GM10266 (cell line): ENCODE data around the gene DUSP12.

Experiments
- DNase-seq: peaks from one replicate; pipeline ENCODE4 v3.0.0; 2012; ENCODE audit errors: extremely low spot score
- TF ChIP-seq, protein P1 (sequence below): IDR thresholded peaks from 2 replicates; pipeline ENCODE4 v1.5.1; 2012; ENCODE audit warnings: mild to moderate bottlenecking, low read depth; ENCODE audit not compliant: control insufficient read depth, insufficient read depth; ENCODE audit errors: missing control alignments

The DUSP12 gene

DNA sequence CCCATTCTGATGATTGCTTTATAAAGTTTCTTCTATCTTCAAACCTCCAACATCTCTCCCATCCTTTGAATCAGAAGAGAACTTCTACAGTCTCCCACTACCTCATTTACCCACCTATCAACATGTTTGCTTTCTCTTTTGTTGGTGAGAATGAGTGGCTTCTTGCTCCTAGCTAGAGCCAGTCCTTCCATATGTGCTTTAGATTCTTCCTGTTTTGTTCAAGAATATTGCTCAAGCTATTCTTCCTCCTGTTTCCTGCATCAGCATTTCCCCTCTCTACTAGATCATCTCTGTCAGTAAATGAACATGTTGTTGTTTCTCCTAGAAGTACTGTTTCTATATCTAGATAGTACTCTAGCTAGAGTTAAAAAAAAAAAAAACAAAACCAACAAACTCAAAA is 22.8 kb downstream of the DUSP12 start:
- TF ChIP-seq, protein P1, sequence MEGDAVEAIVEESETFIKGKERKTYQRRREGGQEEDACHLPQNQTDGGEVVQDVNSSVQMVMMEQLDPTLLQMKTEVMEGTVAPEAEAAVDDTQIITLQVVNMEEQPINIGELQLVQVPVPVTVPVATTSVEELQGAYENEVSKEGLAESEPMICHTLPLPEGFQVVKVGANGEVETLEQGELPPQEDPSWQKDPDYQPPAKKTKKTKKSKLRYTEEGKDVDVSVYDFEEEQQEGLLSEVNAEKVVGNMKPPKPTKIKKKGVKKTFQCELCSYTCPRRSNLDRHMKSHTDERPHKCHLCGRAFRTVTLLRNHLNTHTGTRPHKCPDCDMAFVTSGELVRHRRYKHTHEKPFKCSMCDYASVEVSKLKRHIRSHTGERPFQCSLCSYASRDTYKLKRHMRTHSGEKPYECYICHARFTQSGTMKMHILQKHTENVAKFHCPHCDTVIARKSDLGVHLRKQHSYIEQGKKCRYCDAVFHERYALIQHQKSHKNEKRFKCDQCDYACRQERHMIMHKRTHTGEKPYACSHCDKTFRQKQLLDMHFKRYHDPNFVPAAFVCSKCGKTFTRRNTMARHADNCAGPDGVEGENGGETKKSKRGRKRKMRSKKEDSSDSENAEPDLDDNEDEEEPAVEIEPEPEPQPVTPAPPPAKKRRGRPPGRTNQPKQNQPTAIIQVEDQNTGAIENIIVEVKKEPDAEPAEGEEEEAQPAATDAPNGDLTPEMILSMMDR, result no peak
- no peak for DNase-seq

DNA sequence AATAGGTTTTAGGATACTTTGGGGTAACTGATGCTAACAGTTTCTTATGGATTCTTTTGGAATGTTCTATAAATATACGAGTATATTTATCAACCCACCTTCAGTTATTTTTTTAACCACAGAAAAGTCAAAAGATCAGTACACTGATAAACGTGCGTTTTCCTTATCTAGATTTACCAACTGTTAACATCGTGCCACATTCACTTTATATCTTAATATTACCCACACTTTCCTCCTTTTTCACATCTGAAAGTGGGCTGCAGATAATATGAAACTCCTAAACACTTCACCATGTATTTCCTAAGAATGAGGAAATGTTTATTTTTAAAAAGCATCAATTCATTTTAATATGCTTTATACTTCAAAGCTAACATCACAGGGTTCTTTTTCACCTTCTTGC is 24.2 kb downstream of the DUSP12 start:
- DNase-seq, result no peak
- TF ChIP-seq, protein P1, result no peak

DNA sequence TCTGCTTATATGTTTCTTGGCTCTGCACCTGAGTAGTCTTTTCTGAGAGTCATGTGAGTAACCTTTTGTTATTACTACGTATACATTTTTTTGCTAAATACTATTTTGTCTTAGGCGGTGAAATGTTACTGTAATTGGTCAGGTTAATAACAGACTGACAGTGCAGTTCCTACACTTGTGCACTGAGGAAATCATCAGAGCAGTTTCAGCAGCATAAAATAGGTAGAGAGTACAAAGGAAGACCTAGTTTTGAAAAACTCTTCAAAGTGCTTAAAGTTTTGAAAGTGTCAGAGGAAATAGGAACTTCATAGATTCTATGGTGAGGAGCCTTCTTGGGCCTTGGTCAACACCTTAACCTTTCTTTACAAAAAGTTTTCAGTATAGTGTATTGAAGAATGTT is 27.7 kb downstream of the DUSP12 start:
- no peak for DNase-seq
- TF ChIP-seq, protein P1, result no peak

DNA sequence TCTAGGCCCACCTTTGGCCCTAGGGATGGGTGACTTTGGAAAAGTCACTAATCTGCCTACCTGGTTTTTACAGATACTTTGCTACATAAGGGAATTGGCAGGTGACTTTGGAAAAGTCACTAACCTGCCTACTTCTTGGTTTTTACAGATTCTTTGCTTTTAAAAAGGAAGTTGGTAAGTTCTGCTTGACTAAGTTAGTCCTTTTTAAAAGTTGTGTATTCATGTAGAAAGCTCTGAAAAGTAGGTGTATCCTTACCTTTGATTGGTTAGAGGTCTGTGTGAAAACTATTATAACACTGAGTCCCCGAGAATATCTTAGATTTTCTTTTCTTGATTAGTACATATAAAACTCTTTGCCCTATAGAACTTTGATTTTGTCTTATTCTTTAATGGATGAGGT is 28.9 kb downstream of the DUSP12 start:
- TF ChIP-seq, protein P1, result no peak
- no peak for DNase-seq

DNA sequence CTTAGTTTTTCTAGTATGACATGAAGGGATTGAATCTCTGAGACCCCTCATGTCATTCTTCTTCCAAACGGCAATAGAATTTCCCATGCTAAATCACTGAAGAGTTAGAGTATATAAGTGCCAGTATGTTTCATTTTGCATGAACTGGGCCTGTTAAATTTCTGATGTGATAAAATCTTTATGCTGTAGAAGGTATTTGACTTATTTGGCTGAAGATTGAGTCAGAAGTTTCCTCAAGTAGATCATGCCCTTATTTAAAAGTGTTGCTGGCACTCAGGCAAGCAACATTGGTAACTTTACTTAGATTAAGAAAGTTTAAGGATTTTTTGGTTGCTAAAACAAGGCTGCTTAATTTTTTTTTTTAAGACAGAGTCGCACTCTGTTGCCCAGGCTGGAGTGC is 29.8 kb downstream of the DUSP12 start:
- no peak for DNase-seq
- TF ChIP-seq, protein P1, result no peak

DNA sequence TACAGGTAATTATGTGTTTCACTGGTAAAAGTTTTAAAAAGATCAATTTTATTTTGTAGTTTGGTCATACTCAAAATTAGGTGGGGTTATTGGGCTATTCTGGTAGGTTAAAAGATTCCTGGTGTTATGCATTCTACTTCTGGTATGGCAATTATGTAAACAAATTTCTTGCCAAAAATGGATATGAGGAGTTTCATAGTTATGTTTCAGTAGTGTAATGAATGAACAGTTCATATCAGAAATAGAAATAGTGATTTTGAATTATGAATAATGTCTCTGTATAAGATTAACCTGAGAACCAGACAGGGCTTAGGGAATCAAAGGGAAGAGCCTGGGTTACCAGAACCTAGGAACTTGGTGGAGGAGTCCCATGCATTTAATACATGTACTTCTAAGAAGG is 32.4 kb downstream of the DUSP12 start:
- TF ChIP-seq, protein P1, result no peak
- no peak for DNase-seq

DNA sequence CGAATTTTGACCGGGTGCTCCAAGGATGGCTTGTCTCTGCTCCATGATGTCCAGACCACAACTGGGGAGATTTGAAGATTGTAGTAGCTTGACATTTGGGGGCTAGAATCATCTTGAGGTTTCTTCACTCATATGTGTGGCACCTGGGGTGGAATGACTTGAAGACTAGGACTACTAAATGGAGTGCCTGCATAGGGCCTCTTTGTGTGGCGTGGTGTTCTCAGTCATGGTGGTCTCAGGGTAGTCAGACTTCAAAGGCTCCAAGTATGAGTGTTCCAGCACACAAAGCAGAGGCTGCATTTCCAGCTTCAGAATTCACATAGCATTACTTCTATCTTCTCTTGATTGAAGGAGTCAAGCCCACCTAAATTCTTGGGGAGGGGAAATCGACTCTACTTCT is 33.3 kb downstream of the DUSP12 start:
- TF ChIP-seq, protein P1, result no peak
- DNase-seq, result no peak

DNA sequence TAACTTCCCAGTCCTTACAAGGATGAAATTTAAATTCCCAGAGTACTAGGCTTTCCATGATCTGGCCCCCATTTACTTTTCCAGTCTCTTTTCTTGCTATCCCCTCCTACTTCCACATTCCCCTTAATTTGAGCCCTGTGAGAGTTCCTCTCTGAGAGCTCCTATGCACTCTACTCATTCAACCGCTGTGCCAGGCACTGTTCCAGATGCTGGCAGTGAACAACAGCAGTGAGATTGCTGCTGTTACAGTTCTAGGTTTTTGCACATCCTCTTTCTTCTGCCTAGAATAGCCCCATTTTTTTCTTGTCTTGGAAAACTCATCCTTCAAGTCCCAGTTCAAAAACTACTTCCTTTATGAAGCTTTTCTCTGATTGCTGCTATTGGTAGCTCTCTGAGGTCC is 35.4 kb downstream of the DUSP12 start:
- TF ChIP-seq, protein P1, result no peak
- DNase-seq, result no peak
